Omental fat pad (tissue), 4 donors: ENCODE measurements around the gene ALK. TPM values are rescaled to one million over a fixed set of nuclear protein-coding genes. Genes with fewer than 3 reads are reported as not detected.

ENCODE experiments used
- ATAC-seq: fragments of 150-250 bp; one replicate; pipeline ENCODE4 v1.9.1; 2016; ENCODE audit warnings: mild to moderate bottlenecking, moderate library complexity; ENCODE audit not compliant: low FRiP score
- DNase-seq: peaks from one replicate; pipeline ENCODE4 v3.0.0-alpha.2; 2019; ENCODE audit warnings: low spot score
- CTCF ChIP-seq, 3 donors: fragments of 450-650 bp; IDR thresholded peaks; one replicate each; pipeline ENCODE4 v1.5.1; 2016 to 2017; ENCODE audit warnings: antibody characterized with exemption in 3 of 3, mild to moderate bottlenecking in 3 of 3, moderate library complexity in 2 of 3
- total RNA-seq, 4 donors: library from RNA; depleted of rRNA; stranded (reverse); fragments of >200 nt; gene quantifications; one replicate each; pipeline ENCODE4 v1.1.0, GENCODE V29; 2016

The ALK gene
- total RNA-seq, 4 donors from 2014 or later, result 0.12 to 2.2 (median 0.44) TPM; not detected in 1

DNA sequence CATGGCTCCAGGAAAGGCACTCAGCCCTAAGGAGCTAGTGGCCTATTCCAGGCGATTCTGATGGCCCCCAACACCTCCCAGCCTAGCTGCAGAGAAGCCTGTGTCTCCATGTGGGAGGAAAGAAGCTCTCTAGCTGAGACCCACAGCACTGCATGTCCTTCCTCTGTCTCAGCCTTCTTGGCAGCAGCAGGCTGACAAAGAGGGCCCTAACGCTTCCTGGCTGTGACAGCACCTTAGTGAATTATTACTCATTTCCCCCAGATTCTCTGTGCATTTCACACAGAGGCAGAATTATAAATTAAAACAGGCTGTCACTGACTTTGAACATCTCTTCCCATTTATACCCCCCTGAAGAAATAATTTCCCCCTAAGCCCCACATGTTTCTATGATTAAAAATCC lies 599.4 kb downstream of the ALK start:
- TF ChIP-seq CTCF (IDR thresholded peaks at IDR 0.05), result no peak

GRCh38 chr2:29317801-29318485 lies 603.4 kb downstream of the ALK start:
- no peak for TF ChIP-seq CTCF (IDR thresholded peaks at IDR 0.05)
- ATAC-seq (no peak), DNase-seq (no peak)

More for the DNA sequence above, 599.4 kb downstream of the ALK start:
- ATAC-seq, result no peak
- no peak for DNase-seq

DNA sequence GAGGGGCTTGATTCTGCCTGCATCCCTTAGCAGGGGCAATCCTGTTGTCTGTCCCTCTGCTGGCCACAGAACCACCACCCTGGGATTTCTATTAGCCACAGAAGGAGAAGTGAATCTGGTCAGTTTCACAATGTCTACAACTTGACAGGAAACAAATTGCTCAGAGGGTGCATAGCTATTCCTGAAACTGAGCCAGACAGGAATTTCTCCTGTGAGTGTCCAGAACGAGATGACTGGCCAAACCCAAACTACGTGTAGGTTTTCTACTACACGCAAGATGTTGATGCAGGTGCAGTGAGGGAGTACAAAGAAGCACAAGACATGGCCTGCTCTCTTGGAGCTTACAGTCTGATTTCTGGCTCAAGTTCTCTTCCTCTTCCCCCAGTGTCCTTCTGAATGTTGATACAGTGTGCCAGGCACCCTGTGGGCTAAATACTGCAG lies 604.3 kb downstream of the ALK start:
- no peak for TF ChIP-seq CTCF (IDR thresholded peaks at IDR 0.05)
- DNase-seq (no peak), ATAC-seq (peak; percentile 79)

DNA sequence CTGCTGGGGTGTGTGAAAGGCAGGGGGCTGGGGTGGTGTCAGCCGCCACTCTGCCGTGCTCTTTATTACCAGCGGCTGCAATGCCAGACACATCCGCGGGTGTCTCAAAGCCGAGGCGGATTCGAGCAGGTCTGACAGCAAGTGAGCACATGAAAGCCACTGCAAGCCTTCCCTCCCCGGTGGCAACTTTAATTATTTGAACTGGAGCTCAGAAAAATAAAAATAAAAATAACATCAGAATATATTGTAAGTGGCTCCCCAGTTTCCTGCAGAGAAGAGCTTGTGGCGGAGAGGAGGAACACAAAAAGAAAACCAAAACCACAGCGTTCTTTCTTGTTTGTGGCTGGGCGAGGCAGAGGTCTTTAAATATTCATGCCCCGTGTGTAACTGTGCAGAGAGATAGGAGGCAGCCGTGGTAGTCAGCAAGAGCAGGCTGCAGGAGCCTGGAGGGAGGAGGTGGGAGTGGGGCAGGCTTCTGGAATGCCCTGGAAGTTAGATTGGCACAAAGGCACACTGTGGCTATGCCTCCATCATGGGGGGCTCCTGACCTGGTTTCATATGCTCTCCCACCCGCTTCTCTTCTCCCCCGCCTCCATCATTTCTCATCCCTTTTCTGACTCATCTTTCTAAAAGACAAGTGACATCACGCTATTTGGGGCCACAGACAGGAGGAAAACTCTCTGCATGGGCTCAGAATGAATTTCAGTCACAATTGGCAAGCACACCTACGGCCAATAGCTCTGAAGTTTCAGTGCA lies 606.4 kb downstream of the ALK start:
- TF ChIP-seq CTCF (IDR thresholded peaks at IDR 0.05), result no peak
- ATAC-seq (no peak), DNase-seq (no peak)

GRCh38 chr2:29311458-29311857 lies 609.9 kb downstream of the ALK start:
- no peak for ATAC-seq
- no peak for TF ChIP-seq CTCF (IDR thresholded peaks at IDR 0.05)

GRCh38 chr2:29310650-29311348 lies 610.6 kb downstream of the ALK start:
- DNase-seq, result no peak
- ATAC-seq, result no peak
- TF ChIP-seq CTCF (IDR thresholded peaks at IDR 0.05), result no peak

More at GRCh38 chr2:29311458-29311857, 609.9 kb downstream of the ALK start:
- DNase-seq, result no peak
